OCI-LY3 (cell line): ENCODE measurements around the gene IL26.

Experiments
- H2AFZ ChIP-seq: fragments of 200-600, 300-600 bp; shearing (Covaris generic); 2 replicates; pipeline ENCODE4 v1.6.0; 2014; ENCODE audit warnings: antibody characterized with exemption, low read depth, low read length
- H3K27ac ChIP-seq: fragments of 200-600, 300-600 bp; sonication (generic); 2 replicates; pipeline ENCODE4 v1.5.1; 2014; ENCODE audit warnings: mild to moderate bottlenecking, low read length, moderate library complexity, mixed read lengths
- H3K27me3 ChIP-seq: fragments of 200-600, 300-600 bp; sonication (generic); 2 replicates; pipeline ENCODE4 v1.6.1; 2014; ENCODE audit warnings: low read depth, low read length, mixed read lengths
- H3K36me3 ChIP-seq: fragments of 200-600, 300-600 bp; sonication (generic); replicated peaks from 2 replicates; pipeline ENCODE3; 2014; ENCODE audit warnings: low read depth, low read length, mixed read lengths
- H3K4me1 ChIP-seq: fragments of 300-600, 200-600 bp; sonication (generic); 2 replicates; pipeline ENCODE4 v1.6.1; 2014; ENCODE audit warnings: low read length, mixed read lengths
- H3K4me2 ChIP-seq: fragments of 200-600, 300-600 bp; sonication (generic); 2 replicates; pipeline ENCODE4 v1.6.1; 2014; ENCODE audit warnings: low read length, mixed read lengths
- H3K4me3 ChIP-seq: fragments of 300-600, 200-600 bp; sonication (generic); 2 replicates; pipeline ENCODE4 v1.5.1; 2014; ENCODE audit warnings: antibody characterized with exemption, mild to moderate bottlenecking, low read length, moderate library complexity
- H3K79me2 ChIP-seq: fragments of 300-600, 200-600 bp; shearing (Covaris generic); 2 replicates; pipeline ENCODE4 v1.6.1; 2014; ENCODE audit warnings: mild to moderate bottlenecking, low read length, mixed read lengths
- H3K9ac ChIP-seq: fragments of 300-600, 200-600 bp; shearing (Covaris generic); 2 replicates; pipeline ENCODE4 v1.6.0; 2014; ENCODE audit warnings: mild to moderate bottlenecking, low read length, moderate library complexity
- H3K9me3 ChIP-seq: fragments of 200-600, 300-600 bp; shearing (Covaris generic); 2 replicates; pipeline ENCODE4 v1.6.1; 2014; ENCODE audit warnings: low read length, mixed read lengths; ENCODE audit not compliant: insufficient read depth
- H4K20me1 ChIP-seq: fragments of 200-600, 300-600 bp; sonication (generic); 2 replicates; pipeline ENCODE4 v1.6.1; 2016; ENCODE audit warnings: low read length, mixed read lengths; ENCODE audit not compliant: insufficient read depth
- EZH2phosphoT487 ChIP-seq: fragments of 200-600 bp; shearing (Covaris generic); IDR thresholded peaks from 2 replicates; pipeline ENCODE4 v1.6.1; 2018; ENCODE audit warnings: antibody characterized with exemption, mixed run types, low read depth
- TF ChIP-seq, protein P1 (sequence below): fragments of 200-600, 300-600 bp; sonication (generic); IDR thresholded peaks from 2 replicates; pipeline ENCODE4 v1.5.1; 2014; ENCODE audit warnings: antibody characterized with exemption, low read length, low read depth

Gene IL26

DNA sequence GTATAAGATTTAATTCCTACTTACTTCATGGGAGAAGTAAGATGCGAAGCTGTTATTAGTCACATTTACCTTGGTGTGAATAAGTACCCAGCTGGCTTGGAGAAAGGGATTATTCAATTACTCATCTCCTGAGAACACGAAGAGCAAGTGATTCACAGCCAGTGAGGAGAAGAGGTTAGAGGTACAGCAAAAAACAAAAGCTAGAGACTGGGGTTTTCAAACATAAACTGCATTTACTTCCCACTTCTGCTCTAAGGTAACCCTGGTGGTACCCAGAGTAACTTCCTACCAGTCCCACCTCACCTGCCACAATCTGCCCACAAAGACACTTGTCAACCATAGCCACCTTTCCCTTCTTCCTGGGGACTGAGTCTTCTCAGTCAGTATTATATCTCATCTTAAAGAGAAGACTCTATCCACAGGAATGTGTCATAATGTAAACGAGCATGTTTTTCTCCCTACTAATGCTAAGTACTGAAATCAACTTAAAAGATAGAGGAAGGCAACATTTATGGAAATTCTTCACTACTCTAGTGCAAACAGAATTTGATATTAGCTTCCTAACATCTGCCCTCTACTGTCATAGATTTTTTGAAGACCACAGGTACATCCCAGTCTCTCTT lies 33.8 kb upstream of the IL26 start:
- TF ChIP-seq, protein P1, sequence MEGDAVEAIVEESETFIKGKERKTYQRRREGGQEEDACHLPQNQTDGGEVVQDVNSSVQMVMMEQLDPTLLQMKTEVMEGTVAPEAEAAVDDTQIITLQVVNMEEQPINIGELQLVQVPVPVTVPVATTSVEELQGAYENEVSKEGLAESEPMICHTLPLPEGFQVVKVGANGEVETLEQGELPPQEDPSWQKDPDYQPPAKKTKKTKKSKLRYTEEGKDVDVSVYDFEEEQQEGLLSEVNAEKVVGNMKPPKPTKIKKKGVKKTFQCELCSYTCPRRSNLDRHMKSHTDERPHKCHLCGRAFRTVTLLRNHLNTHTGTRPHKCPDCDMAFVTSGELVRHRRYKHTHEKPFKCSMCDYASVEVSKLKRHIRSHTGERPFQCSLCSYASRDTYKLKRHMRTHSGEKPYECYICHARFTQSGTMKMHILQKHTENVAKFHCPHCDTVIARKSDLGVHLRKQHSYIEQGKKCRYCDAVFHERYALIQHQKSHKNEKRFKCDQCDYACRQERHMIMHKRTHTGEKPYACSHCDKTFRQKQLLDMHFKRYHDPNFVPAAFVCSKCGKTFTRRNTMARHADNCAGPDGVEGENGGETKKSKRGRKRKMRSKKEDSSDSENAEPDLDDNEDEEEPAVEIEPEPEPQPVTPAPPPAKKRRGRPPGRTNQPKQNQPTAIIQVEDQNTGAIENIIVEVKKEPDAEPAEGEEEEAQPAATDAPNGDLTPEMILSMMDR, result no peak
- TF ChIP-seq EZH2phosphoT487, result no peak
- H3K9me3 ChIP-seq, result no peaks in the 10 kb centered on the region
- H3K4me3 ChIP-seq, result no peak overlapping the region
- H3K4me1 ChIP-seq, result peaks cover 11% of the 10 kb centered on the region
- no peak overlapping the region for H3K27ac ChIP-seq
- no peak overlapping the region for H2AFZ ChIP-seq
- no peaks in the 10 kb centered on the region for H3K79me2 ChIP-seq
- H3K27me3 ChIP-seq, result no peaks in the 10 kb centered on the region
- H4K20me1 ChIP-seq, result no peaks in the 10 kb centered on the region
- no peaks in the 10 kb centered on the region for H3K36me3 ChIP-seq
- H3K4me2 ChIP-seq, result no peak overlapping the region
- no peak overlapping the region for H3K9ac ChIP-seq

DNA sequence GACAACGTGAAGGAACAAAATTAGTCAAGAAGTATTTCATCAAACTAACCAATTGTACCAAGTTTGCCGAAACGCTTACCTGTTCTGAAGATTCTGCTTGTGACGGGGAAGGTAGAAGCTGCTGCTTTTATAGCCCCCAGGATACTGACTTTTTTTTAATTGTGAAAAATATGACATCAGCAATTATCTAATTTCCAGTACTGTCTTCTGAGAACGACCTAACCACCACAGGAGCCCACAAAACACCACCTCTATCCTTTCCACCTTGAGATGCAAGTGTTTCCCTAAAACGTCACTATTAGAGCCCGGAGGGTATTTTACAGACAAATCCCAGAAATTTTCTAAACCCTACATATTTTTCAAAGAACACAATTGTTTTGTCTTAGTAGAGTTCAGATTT lies 27.9 kb upstream of the IL26 start, which contains the start of gene IL22:
Gene IL22 (minus strand): TSS at position 101 of the 400 bp plus-strand sequence. CDS start 156 bp downstream, outside the sequence.
- Histone ChIP-seq H3K4me2 (no peak within 1 kb of the TSS), H3K9me3 (no peaks in the 10 kb centered on the region), H3K4me3 (no peak within 1 kb of the TSS), H3K9ac (no peak within 1 kb of the TSS), H3K27me3 (peaks cover 4% of the 10 kb centered on the region; the same call in 1 of the 2 replicates), H4K20me1 (no peaks in the 10 kb centered on the region), H2AFZ (no peak within 1 kb of the TSS), H3K4me1 (peaks cover 11% of the 10 kb centered on the region), H3K27ac (no peak within 1 kb of the TSS), H3K79me2 (no peaks in the 10 kb centered on the region), H3K36me3 (no peaks in the 10 kb centered on the region)
- TF ChIP-seq, protein P1, result no peak
- no peak for TF ChIP-seq EZH2phosphoT487

DNA sequence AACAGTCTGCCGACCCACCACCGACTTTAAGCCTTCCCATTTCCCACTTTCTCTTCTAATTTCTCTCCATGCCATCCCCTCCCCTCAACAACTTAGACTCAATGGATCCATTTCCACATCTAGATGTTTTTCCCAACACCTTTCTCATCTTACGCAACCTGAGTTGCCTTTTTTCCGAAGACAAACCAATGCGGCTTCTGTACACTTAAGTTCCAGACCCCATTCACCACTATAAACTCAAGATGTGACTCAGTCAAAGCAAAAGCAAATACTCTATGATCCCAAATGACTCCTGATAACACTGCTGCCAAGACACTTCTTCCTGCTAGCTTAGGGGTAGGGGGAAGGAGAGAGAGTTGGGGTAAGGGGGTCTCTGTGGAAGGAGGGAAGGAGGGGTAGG lies 26.5 kb upstream of the IL26 start:
- H3K9ac ChIP-seq, result no peak overlapping the region
- H3K79me2 ChIP-seq, result no peaks in the 10 kb centered on the region
- no peak overlapping the region for H3K4me3 ChIP-seq
- no peak overlapping the region for H3K4me2 ChIP-seq
- no peaks in the 10 kb centered on the region for H3K9me3 ChIP-seq
- H3K27me3 ChIP-seq, result peaks cover 4% of the 10 kb centered on the region; the same call in 1 of the 2 replicates
- no peak overlapping the region for H2AFZ ChIP-seq
- no peak overlapping the region for H3K27ac ChIP-seq
- no peaks in the 10 kb centered on the region for H4K20me1 ChIP-seq
- TF ChIP-seq, protein P1, result no peak
- TF ChIP-seq EZH2phosphoT487, result no peak
- no peaks in the 10 kb centered on the region for H3K36me3 ChIP-seq
- H3K4me1 ChIP-seq, result peaks cover 11% of the 10 kb centered on the region

DNA sequence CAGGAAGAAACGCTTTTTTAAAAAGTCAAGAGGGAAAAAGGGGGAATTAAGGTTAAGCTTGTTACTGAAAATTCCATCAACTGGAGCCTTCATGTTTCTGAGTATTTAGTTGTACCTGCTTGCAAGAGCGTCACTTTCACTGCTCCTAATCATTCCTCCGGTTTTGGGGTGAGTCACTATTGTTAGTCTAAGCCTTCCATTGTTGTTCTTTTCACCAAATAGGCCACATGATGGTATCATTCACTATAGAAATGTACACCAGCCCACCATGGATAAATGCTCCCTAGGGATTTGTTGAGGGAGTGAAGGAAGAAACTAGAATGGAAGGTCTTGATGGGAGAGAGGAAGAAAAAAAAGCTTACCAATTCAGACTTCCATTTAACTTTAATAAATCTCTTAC lies 24.8 kb upstream of the IL26 start:
- Histone ChIP-seq H3K36me3 (no peaks in the 10 kb centered on the region), H3K4me1 (no peaks in the 10 kb centered on the region)
- TF ChIP-seq EZH2phosphoT487, result no peak
- TF ChIP-seq, protein P1, result no peak

More for the DNA sequence above, 24.8 kb upstream of the IL26 start:
- Histone ChIP-seq H3K27ac (no peak overlapping the region), H3K9me3 (no peaks in the 10 kb centered on the region), H2AFZ (no peak overlapping the region), H3K4me3 (no peak overlapping the region), H3K79me2 (no peaks in the 10 kb centered on the region), H3K4me2 (no peak overlapping the region), H3K27me3 (peaks cover 4% of the 10 kb centered on the region), H3K9ac (no peak overlapping the region), H4K20me1 (no peaks in the 10 kb centered on the region)
